DOHH2 (cell line): ENCODE results near the gene NCDN.

Experiments
- CTCF ChIP-seq: fragments of 200-600 bp; sonication (generic); IDR thresholded peaks from one replicate; pipeline ENCODE4 v1.5.1; 2014; ENCODE audit warnings: antibody characterized with exemption, mild to moderate bottlenecking, low read depth, low read length; ENCODE audit not compliant: poor library complexity, severe bottlenecking
- EZH2phosphoT487 ChIP-seq: fragments of 200-600 bp; sonication (generic); IDR thresholded peaks from 2 replicates; pipeline ENCODE4 v1.6.1; 2017; ENCODE audit warnings: borderline replicate concordance, mild to moderate bottlenecking, antibody characterized with exemption, low read length, moderate library complexity, mixed read lengths

- no peak for TF ChIP-seq CTCF
- no peak for TF ChIP-seq EZH2phosphoT487
Measured at GRCh38 chr1:35553851-35554250, 3.7 kb upstream of the NCDN start.
